ENCODE data around the gene ARHGEF10L.

Gene ARHGEF10L

DNA sequence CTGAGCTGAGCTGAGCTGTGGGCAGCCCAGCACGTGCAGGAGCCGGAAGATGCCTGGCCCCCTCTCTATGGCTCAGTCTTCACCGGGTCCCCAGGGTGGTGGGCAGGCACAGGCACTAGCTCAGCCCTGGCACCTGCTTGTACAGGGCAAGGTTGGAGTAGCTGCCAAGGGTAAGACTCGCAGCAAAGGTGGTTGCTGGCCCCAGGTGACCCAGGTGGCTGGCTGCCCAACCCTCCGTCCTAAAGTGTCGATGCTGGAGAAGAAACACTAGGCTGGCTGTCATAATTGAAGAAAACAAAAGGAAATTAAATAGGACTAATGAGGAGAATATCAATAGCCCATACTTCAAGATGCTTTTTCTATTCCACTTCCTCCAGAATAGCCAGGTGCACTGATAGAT, 138.5 kb downstream of the ARHGEF10L start:
- TF ChIP-seq, protein P1, sequence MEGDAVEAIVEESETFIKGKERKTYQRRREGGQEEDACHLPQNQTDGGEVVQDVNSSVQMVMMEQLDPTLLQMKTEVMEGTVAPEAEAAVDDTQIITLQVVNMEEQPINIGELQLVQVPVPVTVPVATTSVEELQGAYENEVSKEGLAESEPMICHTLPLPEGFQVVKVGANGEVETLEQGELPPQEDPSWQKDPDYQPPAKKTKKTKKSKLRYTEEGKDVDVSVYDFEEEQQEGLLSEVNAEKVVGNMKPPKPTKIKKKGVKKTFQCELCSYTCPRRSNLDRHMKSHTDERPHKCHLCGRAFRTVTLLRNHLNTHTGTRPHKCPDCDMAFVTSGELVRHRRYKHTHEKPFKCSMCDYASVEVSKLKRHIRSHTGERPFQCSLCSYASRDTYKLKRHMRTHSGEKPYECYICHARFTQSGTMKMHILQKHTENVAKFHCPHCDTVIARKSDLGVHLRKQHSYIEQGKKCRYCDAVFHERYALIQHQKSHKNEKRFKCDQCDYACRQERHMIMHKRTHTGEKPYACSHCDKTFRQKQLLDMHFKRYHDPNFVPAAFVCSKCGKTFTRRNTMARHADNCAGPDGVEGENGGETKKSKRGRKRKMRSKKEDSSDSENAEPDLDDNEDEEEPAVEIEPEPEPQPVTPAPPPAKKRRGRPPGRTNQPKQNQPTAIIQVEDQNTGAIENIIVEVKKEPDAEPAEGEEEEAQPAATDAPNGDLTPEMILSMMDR (conservative IDR thresholded peaks at IDR 0.05): no peak
- TF ChIP-seq ZFX (IDR thresholded peaks at IDR 0.05): no peak
- no peak overlapping the region for H3K27ac ChIP-seq

DNA sequence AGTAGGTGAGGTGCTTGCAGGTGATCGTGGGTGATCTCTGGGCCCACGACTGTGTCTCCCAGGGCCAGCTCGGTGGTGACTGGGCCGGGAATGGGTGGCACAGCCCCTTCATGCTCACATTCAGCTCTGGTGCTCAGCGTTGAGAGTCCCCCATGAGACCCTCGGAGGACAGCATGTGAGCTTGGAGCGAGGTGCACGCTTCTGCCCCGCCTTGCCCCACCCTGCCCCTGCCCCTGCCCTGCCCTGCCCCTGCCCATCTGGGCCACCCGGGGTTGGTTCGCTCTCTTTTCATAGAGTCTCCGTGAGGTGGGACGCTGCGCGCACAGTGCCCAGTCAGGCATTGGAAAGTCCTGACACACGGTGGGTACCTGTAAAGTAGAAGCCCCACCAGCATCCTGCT, 140.4 kb downstream of the ARHGEF10L start:
- H3K27ac ChIP-seq: no peak overlapping the region
- no peak for TF ChIP-seq ZFX (IDR thresholded peaks at IDR 0.05)
- TF ChIP-seq, protein P1 (conservative IDR thresholded peaks at IDR 0.05): no peak

DNA sequence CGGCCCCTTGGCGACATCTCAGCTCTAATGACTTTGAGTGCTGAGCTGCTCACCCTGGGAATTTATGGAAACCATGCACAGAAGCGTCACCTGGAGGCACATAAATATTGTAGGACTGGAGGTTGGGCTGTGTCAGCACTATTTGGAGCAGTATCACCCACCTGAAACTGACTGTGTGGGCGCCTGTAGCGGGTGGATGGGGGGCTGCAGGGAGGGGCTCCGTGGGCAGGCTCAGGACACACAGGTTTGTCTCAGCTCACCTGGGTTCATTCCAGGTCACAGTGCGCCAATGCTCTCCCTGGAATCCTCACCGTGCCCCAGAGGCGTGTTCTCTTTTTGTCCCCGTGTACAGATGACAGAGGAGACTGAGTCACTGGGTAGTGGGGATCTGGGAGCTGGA, 140.8 kb downstream of the ARHGEF10L start:
- TF ChIP-seq ZFX (IDR thresholded peaks at IDR 0.05): no peak
- TF ChIP-seq, protein P1 (conservative IDR thresholded peaks at IDR 0.05): no peak
- H3K27ac ChIP-seq: no peak overlapping the region

DNA sequence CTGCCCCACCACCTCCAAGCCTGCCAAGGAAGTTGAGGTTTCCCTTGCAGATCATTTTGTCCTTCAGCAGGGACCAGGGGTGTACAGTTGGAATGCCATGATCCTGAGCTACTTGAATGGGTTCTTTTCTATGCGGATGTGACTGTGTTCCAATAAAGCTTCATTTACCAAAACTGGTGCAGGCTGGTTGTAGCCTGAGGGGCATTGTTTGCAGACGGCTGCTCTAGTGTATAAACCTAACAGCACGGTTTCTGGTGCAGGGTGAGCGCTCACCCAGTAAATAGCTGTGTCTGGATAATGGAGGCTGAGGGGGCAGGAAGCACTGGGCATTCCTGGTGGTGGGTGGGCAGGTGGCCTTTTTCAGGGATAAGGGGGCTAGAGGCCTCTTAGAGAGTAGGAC, 142.9 kb downstream of the ARHGEF10L start:
- H3K27ac ChIP-seq: no peak overlapping the region
- TF ChIP-seq ZFX (IDR thresholded peaks at IDR 0.05): no peak

DNA sequence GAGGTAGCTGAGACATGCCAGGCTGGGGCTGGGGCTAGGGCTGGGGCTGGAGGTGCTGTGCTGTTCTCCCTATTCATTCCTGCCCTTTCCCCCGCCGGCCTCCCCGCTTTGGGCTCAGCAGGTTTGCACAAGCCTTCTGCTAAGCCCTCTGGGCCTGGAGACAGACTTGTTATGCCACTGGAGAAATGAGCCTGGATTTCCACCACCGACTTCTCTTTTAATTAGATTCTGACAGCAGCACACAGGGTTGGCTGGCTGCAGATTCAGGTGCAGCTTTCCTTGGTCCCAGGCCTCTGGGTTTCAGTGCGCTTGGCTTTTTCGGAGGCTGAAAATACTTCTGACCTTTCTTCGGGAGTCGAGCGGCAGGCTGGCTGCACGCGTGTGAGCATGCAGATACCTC, 144.1 kb downstream of the ARHGEF10L start:
- no peak for TF ChIP-seq ZFX (IDR thresholded peaks at IDR 0.05)
- TF ChIP-seq, protein P1 (conservative IDR thresholded peaks at IDR 0.05): no peak
- H3K27ac ChIP-seq: no peak overlapping the region

DNA sequence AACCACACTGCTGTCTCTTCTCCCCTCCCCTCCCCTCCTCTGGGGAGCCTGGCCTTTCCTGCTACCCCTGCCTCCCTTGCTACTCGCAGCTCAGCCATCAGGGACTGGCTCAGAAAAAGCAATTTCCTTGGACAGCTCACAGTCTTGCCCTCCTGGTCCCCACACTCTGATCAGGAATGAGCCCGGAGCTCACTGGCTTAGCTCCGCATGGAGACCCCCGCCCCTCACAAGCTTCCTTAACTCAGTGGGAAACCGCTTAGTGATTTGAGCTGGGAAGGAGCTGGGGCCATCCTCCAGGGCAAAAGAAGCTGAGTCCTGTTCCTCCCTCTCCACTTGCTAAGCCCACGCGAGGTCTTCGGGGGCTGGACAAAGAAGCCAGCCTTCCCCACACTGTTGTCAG, 145.3 kb downstream of the ARHGEF10L start:
- no peak overlapping the region for H3K27ac ChIP-seq
- no peak for TF ChIP-seq ZFX (IDR thresholded peaks at IDR 0.05)
- TF ChIP-seq, protein P1 (conservative IDR thresholded peaks at IDR 0.05): no peak

DNA sequence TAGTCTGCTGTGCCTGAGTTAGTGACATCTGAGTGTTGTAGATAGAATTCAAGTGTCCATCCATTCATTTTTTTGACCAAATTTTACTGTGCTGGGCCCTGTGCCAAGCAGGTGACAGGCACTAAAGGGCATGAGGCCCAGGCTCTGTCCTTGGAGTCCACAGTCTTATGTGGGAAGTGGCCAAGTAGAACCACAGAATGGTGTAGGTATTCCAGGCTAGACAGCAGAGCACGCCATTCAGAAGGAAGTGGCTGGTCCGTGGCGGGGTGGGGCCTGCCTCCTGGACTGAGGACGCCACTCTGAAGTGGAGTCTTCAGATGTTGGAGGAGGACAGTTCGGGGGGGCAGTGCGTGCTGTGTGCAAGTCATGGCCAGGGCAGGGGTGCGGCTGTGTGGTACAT, 146.8 kb downstream of the ARHGEF10L start:
- TF ChIP-seq ZFX (IDR thresholded peaks at IDR 0.05): no peak
- TF ChIP-seq, protein P1 (conservative IDR thresholded peaks at IDR 0.05): no peak
- no peak overlapping the region for H3K27ac ChIP-seq

DNA sequence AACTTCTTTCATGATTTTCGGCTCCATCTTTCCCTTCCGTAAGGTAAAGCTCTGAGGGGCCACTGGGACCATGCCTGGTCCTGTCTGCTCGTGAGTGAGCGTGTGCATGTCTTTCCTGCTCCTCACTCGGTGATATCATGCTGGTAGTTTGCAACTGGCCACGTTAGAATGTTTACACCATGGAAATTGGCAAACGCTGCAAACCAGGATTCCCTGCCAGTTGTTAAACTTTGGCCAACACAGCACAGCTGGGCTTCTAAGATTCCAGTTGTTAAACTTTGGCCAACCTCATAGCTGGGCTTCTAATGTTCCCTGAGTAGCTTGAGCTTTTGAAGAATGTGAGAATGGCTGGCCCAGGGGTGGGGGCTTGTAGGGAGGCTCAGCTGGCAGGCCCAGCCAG, 147.6 kb downstream of the ARHGEF10L start:
- no peak overlapping the region for H3K27ac ChIP-seq
- TF ChIP-seq, protein P1 (conservative IDR thresholded peaks at IDR 0.05): no peak
- no peak for TF ChIP-seq ZFX (IDR thresholded peaks at IDR 0.05)

Data from C4-2B (cell line).